ENCODE measurements around the gene BTNL9.
"Not testable (repeated sequence)": the region's sequence is repeated elsewhere in the genome, so short reads cannot be mapped to it uniquely, and the experiment has no call there.

Gene BTNL9

DNA sequence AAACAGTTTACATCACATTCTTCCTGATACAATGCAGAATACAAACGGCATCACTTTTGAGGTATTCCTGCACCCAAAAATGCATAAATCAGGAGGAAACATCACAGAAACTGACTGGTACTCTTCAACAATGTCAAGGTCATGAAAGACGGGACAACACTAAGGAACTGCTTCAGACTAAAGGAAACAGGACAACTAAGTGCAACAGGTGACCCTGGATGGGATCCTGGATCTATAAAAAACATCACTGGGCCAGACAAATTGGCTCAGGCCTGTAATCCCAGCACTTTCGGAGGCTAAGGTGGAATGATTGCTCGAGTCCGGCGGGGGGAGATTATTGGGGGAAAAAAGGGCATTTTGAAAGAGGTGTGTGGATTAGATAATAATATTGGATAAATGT is 22.6 kb downstream of the BTNL9 start:
- DNase-seq: no peak

DNA sequence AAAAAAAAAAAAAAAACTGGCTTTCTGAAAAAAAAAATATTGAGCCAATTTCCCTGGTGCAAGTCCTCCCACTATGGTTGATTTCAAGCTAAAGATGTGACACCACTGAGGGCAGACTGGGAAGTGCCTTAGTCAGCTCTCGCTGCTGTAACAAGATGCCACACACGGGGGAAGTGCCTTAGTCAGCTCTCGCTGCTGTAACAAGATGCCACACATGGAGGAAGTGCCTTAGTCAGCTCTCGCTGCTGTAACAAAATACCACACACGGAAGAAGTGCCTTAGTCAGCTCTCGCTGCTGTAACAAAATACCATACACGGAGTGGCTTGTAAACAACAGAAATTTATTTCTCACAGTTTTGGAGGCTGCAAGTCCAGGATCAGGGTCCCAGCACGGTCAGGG is 23.4 kb downstream of the BTNL9 start:
- DNase-seq: no peak

DNA sequence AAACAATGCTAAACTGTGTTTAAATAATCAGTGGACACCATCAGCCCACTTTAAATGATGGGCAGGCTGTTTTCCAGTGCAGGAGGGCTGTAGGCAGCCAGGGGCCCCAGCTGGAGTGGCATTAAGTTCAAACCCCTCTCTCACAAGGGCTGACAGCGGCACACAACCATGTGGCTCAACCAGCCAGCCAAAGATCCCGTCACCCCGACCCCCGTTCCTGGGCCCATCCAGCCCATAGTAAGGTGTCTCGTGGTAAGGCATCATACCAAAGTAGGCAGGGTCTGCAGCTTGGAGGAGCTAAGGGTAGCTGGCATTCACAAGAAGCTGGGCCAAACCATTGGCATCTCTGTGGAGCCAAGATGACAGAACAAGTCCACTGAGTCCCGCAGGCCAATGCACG is 24.9 kb downstream of the BTNL9 start:
- no peak for DNase-seq

DNA sequence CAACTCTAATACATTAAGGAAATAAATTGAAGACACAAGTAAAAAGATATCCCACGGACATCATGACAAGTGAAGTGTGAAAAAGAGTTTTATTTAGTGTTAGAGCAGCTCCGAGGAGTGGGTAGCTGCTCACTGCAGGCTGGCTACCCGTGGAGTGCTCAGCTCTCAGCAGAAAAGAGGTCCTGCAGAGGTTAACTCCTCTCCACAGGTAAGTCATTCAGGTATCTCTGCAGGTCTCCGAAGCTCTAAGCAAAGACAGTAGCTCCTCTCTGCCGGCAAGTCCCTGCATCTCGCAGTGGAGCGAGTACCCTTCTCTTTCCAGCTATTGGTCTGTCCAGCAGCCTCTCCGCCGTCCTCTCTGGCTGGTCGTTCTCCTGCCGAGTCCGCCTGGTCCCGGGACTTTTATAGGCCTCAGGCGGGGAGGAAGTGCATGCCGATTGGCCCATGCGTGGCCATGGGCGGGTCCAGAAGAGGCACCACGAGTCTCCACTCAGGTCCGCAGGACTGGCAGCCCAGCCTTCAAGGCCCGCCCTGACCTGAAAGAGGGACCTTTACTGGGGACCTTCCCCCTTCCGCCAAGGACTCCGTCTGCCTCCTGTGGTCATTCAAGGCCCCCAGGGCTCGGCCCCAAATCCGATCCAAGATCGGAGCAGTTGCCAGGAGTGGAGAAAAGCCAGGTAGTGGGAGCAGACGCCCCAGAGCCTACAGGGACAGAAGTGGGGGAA is 29.9 kb downstream of the BTNL9 start:
- DNase-seq: no peak

DNA sequence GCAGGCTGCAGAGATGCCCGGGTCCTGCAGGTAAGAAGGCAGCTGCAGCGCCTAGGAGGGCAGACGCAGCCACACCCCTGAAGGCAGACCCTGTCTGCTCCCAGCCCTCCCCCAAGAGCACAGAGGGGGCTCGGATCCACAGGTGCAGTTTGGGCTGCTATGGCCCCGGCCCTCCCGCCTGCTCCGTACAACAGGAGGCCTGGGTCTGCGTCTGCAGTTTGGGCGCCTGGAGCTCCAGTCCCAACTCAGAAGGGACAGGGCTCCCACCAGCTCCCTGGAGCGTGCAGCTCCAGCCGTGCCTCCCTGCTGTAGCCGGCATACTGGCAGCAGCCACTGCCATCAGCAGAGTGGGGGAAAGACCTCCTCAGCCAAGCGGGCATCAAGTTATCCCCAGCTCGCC is 30.5 kb downstream of the BTNL9 start:
- no peak for DNase-seq

DNA sequence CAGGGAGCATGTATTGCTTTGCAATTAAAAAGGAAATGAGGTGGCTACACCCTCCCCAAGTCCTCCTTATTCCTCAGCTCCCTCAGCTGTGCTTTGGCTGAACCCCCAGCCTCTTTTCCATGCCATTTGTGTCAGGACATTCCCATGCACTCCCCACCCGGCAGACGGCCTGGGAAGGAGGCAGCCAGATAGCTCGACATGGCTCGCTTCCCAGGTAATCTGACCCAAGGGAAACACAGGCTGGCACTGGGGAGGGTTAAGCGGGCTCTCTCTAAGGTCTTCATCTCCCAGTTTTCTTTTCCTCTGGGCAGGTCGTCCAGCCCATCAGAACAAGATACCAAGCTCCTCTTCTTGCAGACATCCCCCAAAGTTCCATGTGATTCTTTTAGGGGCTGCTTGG is 31.2 kb downstream of the BTNL9 start:
- no peak for DNase-seq

DNA sequence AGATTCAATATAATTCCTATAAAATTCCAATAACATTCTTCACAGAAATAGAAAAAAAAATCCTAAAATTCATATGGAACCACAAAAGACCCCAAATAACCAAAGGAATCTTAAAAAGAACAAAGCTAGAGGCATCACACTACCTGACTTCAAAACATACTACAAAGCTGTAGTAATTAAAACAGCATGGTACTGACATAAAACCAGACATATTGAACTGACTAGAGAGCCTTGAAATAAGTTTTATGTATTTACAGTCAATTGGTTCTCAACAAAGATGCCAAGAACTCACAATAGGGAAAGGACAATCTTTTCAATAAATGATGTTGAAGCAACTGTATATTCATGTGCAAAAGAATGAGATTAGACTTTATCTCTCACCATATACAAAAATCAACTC is 36.9 kb downstream of the BTNL9 start:
- DNase-seq: no peak

DNA sequence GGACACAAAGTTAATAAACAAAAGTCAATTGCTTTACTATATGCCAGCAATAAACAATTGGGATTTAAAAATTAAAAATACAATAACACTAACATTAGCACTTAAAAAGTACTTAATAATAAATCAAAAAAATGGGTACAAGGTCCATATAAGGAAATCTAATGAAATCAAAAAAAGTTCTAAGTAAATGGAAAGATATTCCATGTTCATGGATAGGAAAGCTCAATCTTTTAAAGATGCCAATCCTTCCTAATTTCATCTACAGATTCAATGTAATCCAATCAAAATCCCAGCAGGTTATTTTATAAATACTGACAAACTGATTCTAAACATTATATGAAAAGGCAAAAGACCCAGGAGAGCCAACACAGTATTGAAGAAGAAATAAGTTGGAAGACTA is 41.9 kb downstream of the BTNL9 start:
- DNase-seq: no peak

DNA sequence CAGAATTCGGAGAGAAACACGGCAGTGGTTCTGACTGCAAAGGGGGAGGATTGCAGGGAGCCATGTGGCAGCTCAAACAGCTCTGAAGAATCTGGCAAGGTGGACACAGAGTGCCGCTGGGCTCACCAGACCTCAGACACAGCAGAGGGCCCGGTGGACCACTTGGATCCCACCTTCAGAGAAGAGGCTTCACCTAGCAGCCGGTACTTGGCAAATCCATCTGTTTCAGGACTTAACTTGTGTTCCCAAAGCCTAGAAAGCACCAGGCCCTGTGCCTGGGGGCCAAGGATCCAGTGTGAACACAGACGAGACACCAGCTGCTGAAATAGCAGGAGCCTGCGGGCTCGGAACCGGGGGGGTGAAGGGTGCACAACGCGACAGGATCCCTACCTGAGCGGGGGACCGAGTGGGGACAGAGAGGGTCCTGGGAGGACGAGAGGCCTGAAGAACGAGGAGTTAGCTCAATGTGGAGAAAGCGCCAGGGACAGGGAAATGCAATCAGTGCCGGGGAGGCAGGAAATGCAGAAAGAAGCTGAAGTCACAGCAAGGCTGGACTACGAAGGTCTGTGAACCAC is 44.6 kb downstream of the BTNL9 start:
- DNase-seq: no peak

DNA sequence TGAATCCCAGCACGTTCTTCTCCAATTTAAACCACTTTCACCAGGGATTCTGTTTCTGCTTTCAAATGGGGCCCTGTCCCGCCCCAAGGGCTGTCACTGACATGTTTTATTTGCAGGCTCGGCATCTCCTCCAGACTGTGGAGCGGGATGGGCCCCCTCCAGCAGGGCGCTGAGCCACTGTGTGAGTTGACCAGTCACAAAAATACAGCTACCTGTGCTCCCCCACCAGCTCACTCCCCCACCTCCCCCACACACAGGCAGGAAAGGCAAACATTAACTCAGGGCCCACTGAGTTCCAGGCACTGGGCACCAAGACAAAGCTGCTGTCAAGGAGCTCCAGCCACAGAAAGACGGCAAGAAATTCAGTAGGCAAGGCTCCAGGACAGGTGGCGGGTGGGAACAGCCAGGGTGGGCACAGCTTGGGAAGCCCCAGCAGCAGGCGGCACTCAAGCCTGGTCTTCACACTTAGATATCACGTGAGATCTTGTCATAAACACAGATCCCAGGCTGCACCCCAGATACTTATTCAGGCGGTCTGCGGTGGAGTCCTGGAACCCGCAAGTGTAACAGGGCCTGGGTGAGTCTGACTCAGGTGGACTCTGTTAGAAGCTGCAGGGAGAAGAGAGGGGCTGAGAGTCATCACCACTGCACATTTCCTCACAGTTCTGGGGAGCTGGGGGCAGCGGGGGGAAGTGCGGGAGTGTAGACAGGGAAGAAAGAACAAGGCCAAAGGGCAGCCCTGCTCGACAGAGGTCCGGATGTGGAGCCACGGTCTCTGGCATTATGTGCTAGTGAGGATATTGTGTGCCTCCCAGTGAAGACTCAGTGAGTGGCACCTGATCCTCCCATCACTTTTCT is 46.2 kb downstream of the BTNL9 start:
- no peak for DNase-seq

DNA sequence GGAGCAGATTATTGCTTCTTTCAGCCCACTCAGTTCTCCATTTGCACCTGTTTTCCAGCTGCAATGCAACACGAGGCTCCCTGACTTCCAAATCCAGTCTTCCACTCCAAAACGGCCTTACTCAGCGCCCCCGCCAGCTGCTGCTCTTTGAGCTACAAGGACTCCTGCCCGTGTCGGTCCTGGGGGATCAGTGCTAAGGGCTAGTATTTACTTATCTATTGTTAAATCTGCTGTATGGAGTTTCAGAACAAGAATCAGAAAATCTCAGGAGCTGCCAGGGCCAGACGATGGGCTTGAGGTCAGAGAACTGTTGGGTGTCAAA is 46.8 kb downstream of the BTNL9 start:
- no peak for DNase-seq

DNA sequence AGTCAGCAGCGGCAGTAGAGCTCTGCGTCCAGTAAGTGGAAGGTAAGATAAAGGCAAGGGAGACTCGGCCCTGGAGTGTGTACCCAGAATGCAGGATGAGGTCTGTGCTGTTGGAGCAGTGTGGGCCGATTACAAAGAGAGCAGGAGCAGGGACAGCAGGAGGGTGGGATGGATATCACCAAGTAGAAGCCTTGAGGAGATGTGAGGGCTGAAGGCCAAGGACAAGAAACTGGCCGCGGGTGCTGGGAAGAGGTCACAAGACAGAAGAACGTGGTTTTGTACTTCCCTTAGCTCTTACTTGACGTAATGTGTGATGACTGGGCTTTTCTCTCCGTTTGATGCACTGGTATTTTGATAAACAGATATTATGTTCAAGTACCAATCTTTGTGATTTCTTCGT is 47.2 kb downstream of the BTNL9 start:
- DNase-seq: no peak

DNA sequence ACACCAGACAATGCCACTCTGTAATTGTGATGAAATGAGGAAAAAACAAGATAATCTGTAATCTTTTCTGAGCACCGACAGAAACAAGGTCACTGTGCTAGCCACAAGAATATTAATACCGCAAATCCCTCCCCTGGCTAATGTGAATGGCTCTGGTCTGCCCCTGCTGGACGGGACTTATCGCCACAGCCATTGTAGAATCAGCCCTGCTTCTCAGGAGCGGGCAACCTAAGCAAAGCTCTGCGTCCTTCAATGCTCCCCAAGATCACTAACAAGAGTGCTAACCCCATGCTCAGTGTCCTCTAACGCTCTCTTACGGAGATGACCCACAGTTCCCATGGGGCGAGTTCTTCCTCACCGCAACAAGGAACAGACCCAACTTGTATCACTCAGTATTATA is 48.2 kb downstream of the BTNL9 start:
- DNase-seq: no peak

DNA sequence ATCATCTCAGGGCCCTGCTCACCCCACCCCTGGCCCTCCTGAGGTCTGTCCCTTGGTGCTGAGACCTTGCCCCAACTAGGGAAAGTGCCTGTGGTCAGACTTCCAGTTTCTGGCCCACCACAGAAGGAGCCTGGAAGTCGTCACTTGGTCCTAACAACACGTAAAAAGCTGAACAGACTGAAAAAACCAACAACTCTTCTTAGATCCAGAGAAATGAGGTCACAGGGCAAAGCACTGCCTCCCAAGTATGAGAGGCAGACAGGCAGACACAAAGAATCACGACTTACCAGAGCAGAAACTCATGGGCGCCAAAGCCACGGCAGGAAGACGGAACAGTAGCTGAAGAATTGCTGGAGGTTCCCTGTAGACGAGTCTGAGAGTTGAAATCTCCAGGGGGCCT is 52.4 kb downstream of the BTNL9 start:
- DNase-seq: no peak

DNA sequence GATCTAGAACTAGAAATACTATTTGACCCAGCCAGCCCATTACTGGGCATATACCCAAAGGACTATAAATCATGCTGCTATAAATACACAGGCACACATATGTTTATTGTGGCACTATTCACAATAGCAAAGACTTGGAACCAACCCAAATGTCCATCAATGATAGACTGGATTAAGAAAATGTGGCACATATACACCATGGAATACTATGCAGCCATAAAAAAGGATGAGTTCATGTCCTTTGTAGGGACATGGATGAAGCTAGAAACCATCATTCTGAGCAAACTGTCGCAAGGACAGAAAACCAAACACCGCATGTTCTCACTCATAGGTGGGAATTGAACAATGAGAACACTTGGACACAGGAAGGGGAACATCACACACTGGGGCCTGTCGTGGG is 55.1 kb downstream of the BTNL9 start:
- DNase-seq: not testable (repeated sequence)

DNA sequence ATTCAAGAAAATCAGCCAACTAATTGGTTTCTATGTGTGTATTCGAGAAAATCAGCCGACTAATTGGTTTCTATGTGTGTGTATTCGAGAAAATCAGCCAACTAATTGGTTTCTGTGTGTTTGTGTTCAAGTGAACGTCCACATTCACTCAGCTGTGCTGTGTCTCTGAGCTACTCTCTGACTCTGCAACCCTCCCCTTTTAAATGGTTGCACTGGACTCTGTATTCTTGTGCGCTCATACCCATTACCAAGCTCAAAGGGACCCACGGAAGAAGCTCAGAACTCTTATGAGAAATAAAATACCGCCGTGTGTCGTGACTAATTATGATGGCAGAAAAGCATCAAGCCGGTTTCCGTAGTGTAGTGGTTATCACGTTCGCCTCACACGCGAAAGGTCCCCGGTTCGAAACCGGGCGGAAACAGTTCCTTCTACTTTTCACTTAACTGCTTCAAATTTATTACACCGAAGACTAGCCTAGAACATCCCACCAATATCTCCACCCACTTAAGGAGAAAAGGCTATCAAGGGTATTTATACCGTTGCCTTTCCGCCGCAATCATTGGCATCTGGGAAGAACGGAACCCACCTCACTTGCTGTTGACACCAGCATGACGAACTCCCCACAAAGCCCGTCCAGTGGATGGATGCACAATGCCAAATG is 56.8 kb downstream of the BTNL9 start:
- not testable (repeated sequence) for DNase-seq

DNA sequence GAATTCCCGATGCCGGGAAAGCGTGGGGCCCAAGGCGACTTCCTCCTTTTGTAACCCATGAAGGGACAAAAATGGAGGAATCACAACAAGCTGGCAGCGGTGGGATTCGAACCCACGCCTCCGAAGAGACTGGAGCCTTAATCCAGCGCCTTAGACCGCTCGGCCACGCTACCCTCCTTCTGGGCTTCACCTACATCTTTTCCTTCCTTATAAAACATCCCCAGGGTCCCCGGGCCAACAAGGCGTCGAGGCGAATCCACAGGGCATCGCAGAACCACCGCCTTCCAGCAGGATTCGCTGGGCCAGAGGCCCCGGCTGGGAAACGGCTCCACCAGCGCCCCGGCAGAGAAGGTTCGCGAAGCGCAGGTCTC is 57.3 kb downstream of the BTNL9 start:
- not testable (repeated sequence) for DNase-seq

DNA sequence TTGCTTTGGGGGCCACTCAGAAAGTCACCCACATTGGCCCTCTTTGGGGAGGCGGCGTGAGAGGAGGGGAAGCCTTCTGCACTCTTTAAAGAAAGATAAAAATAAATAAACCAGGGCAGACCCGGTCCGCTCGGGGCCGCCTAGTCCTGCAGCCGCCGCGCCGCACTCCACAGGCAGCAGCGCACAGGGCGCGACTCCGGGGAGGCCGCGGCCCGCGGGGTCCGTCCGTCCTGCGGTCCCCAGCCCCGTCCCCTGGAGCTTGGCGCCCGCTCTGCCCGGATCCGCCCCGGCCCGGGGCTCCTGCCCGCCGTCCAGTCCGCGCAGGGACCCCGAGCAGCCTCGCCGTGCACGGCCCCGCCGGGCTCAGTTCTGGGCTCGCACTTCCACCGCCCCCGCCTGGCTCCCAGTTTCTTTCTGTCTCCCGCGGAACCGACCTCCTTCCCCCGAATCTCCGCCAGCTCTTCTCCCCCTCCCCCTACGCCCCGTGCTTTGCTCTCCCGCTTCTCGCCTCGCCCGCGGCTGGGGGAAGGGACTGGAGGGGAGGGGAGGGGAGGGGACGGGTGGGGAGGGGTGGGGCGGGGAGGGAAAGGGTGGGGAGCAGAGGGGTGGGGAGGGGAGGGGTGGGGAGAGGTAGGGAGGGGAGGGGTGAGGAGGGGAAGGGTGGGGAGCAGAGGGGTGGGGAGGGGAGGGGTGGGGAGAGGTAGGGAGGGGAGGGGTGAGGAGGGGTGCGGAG is 57.9 kb downstream of the BTNL9 start:
- DNase-seq: not testable (repeated sequence)

DNA sequence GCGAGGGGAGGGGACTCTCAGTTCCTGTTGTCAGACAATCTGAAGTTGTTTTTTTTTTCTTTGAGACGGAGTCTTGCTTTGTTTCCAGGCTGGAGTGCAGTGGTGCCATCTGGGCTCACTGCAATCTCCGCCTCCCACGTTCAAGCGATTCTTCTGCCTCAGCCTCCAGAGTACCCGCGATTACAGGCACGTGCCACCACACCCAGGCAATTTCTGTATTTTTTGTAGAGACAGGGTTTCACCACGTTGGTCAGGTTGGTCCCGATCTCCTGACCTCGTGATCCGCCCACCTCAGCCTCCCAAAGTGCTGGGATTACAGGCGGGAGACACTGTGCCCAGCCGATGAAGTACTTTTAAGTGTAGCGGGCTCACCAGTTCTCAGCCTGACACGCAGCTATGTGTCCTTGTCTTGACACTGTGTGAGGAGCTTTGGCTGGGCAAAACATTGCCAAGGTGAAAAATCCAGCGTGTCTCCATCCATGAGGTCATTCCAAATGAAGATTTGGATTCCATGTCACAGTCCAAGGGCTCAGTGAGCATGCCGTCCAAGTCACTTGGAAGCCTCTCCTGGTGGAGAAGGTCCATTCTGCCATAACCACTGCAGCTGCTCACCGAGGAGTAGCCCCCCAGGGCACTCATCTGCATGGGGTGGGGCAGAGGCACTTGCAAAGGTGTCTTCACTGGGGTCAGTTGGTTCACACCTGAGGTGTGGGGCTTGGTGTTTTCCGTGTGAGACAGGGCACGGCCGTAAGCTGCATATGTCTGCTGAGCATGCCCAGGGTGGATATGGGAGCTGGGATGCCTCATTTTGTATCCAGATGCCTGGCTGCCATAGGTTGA is 58.9 kb downstream of the BTNL9 start:
- DNase-seq: no peak

DNA sequence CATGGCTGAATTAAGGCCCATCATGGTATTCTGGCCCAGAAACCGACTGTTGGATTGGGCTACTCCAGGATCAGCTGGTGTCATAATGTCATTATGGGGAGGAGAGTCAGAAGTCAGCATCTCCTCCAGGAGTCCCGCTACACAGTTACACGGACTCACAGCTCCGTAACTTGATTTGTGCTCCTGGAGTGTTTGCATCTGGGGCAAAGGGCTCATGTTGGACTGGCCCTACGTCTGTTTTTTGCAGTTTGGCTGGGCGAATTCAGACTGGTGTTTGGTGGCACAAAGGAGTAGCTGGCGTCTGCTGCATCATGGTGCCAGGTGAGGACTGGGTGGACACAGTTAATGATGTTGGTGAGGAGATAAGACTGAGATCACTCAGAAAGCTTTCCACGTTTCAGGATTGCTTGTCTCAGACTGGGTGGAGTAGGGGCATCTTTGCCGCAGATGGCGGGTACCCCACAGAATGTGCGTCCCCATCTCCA is 59.6 kb downstream of the BTNL9 start:
- no peak for DNase-seq

DNA sequence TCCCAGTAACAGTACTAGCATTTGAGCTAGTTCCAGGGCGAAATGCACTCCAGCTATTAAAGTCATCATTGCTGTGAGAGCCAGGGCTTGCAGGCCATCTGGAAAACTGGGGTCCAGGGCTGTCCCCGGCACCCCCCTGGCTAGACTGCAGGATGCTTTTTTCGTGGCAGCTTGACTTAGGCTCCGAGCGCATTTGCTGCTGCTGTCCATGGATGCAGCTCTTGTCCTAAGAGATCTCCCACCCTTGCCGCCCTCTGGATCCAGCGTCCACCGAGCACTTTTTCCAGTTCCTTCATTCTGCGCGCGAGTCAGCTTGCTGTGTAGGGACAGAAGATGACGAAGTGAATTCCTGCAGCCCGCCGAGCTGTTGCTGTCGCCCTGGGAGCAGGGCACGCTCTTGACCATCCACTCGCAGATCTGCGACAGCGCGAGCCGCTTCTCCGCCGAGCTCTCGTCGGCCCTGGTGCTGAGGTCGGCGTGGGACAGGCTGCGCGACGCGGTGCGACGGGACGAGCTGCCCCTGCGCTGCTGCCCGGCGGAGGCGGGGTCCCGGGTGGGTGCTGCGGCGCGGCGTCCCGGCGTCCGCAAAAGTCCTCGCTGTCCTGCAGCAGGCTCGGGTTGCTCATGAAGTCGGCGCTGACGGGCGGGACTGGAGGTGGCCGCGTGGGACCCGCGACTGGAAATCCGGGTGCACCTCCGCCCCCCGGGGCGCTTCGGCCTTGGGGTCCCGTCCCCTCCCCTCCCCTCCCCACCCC is 60.2 kb downstream of the BTNL9 start:
- no peak for DNase-seq

Measured in NCI-H774 (cell line).